Peyer's patch (tissue), 4 donors: ENCODE measurements around the gene CYP11A1. TPM values are rescaled to one million over a fixed set of nuclear protein-coding genes. Genes with fewer than 3 reads are reported as not detected.

Experiments used
- DNase-seq, 3 donors: peaks; one replicate each; pipeline ENCODE4 v3.0.0-alpha.2; 2017 to 2019
- H3K27ac ChIP-seq, 4 donors: fragments of 200-600 bp; sonication (generic); one replicate each; pipeline ENCODE4 v1.5.1; 2016 to 2019
- H3K27me3 ChIP-seq, 2 donors: fragments of 200-600 bp; sonication (generic); one replicate each; pipeline ENCODE4 v1.5.1; 2019
- H3K36me3 ChIP-seq, 3 donors: fragments of 200-600 bp; sonication (generic); one replicate each; pipeline ENCODE4 v1.5.1; 2016 to 2019
- H3K4me1 ChIP-seq, 4 donors: fragments of 200-600 bp; sonication (generic); one replicate each; pipeline ENCODE4 v1.5.1; 2016 to 2019
- H3K4me3 ChIP-seq, 4 donors: fragments of 200-600 bp; sonication (generic); 1 replicate in 3 of 4; 2 replicates in 1 of 4; pipeline ENCODE4 v1.5.1; 2016 to 2019; ENCODE audit warnings: mild to moderate bottlenecking in 1 of 4
- H3K9me3 ChIP-seq, 4 donors: fragments of 200-600 bp; sonication (generic); one replicate each; pipeline ENCODE4 v1.5.1; 2016 to 2019; ENCODE audit warnings: mild to moderate bottlenecking in 1 of 4
- CTCF ChIP-seq, 6 experiments: fragments of 450-650 bp in 4 of 6; fragments of 200-600 bp in 2 of 6; sonication (generic) in 1 of 6; IDR thresholded peaks; one replicate each; pipeline ENCODE4 v1.5.1; 2017 to 2019; ENCODE audit warnings: antibody characterized with exemption in 6 of 6, mild to moderate bottlenecking in 3 of 6, moderate library complexity in 1 of 6
- POLR2A ChIP-seq, 2 donors: fragments of 450-650 bp; IDR thresholded peaks; one replicate each; pipeline ENCODE4 v1.5.1; 2017; ENCODE audit warnings: antibody characterized with exemption in 2 of 2, mild to moderate bottlenecking in 2 of 2, moderate library complexity in 2 of 2
- total RNA-seq, 4 donors: library from RNA; depleted of rRNA; stranded (reverse); fragments of >200 nt; gene quantifications; one replicate each; pipeline ENCODE4 v1.1.0, GENCODE V29; 2016

Gene CYP11A1
- total RNA-seq, 4 donors from 2014 or later = 0.88 to 6.6 (median 3.3) TPM

- Histone ChIP-seq H3K4me1 (peaks cover 0 to 8% (median 2%) of the 10 kb centered on the region in 4 donors), H3K4me3 (no peak overlapping the region), H3K27me3 (no peaks in the 10 kb centered on the region), H3K36me3 (no peaks in the 10 kb centered on the region), H3K27ac (peak overlapping the region in 1 of 4 donors; percentile 87), H3K9me3 (no peaks in the 10 kb centered on the region)
- peak; percentile 78 to 96 (median 95) for DNase-seq
- TF ChIP-seq POLR2A (IDR thresholded peaks at IDR 0.05) (no peak), CTCF (IDR thresholded peaks at IDR 0.05) (peak; percentile 68 to 90 (median 84))
These were observed 7.9 kb upstream of the CYP11A1 start for GRCh38 chr15:74375303-74375693.

DNA sequence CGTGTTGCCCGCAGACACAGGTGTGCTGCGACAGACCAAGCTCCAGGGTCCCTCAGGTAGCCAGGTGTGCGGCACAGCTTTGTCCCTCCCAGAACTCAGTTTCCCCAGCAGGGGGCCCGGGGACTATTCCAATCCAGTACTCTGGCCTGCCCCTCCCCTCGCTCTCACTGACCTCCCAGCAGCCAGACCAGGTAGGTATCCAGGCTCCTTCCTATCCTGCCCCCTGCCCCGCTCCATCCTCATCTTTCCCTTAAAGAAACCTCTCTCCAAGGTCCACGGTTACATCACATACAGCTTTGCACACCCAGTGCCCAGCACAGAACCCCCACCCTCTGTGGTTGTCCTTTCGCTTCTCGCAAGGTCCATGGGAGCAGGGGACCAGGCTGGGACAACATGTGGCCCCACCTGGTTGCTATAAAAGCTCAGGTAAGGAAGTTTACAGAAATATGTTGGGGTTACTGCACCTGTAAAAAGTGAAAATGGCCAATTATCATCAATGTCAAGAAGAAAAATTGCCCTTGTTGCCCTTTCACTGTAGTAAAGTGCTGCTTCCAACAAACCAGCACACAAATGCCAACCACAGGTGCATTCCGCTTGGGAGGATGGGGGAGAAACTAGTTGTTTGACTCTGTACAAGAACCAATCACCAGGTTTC is 7.3 kb upstream of the CYP11A1 start:
- no peaks in the 10 kb centered on the region for H3K27me3 ChIP-seq
- TF ChIP-seq POLR2A (IDR thresholded peaks at IDR 0.05) (no peak), CTCF (IDR thresholded peaks at IDR 0.05) (no peak)
- H3K4me3 ChIP-seq = peak overlapping the region; percentile 53 to 75 (median 58)
- H3K36me3 ChIP-seq = no peaks in the 10 kb centered on the region
- no peak for DNase-seq
- H3K27ac ChIP-seq = peak overlapping the region in 1 of 4 donors; percentile 87
- H3K4me1 ChIP-seq = peaks cover 0 to 8% (median 2%) of the 10 kb centered on the region in 4 donors
- H3K9me3 ChIP-seq = no peaks in the 10 kb centered on the region

DNA sequence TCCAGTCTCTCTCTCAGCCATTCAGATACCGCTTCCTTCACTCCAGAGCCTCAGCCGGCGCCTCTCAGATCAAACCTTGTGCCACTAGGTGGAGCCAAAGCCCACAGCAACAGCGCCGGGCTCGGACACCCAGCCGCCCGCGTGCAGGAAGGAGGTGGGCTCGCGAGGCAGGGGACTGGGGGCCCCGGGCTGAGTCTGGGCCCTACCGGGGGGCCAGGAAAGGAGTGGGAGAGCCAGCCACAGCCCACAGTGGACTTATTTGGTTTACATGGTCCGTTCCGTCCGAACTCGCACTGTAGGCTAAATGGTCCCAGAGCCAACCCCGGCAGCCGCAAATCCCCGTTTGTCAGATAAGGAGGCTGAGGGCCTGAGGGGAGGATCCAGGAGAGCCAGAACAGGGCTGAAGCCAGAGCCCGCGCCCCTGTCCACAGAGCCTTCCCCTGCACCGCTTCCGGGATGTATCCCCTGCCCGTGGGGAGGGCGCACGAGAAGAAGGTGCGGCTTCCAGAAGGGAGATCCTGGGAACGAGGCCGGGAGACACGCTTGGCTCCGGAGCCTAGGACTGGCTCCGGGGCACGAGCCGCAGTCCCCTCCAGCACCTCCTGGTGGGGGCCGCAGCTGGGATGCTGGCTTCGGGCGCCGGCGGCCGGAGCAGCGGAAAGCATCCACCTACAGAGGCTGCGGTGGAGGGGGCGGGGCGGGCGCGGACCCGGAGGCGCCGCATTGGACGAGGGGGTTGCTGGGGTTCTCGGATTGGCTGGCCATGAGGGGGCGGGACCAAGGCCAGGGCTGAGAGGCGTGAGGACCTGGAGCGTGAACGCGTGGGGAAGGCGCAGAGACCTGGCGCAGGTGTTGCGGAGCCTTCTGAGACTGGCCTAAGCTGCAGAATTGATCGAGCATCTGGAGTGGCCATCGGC is 6.5 kb upstream of the CYP11A1 start:
- no peaks in the 10 kb centered on the region for H3K27me3 ChIP-seq
- H3K36me3 ChIP-seq = no peaks in the 10 kb centered on the region
- peak overlapping the region; percentile 53 to 75 (median 58) for H3K4me3 ChIP-seq
- H3K4me1 ChIP-seq = peaks cover 0 to 8% (median 2%) of the 10 kb centered on the region in 4 donors
- peak; percentile 79 to 90 (median 86) for TF ChIP-seq CTCF (IDR thresholded peaks at IDR 0.05)
- TF ChIP-seq POLR2A (IDR thresholded peaks at IDR 0.05) = no peak
- DNase-seq = peak; percentile 97 to 98 (median 97)
- no peaks in the 10 kb centered on the region for H3K9me3 ChIP-seq
- H3K27ac ChIP-seq = peak overlapping the region; percentile 24 to 87 (median 54)

DNA sequence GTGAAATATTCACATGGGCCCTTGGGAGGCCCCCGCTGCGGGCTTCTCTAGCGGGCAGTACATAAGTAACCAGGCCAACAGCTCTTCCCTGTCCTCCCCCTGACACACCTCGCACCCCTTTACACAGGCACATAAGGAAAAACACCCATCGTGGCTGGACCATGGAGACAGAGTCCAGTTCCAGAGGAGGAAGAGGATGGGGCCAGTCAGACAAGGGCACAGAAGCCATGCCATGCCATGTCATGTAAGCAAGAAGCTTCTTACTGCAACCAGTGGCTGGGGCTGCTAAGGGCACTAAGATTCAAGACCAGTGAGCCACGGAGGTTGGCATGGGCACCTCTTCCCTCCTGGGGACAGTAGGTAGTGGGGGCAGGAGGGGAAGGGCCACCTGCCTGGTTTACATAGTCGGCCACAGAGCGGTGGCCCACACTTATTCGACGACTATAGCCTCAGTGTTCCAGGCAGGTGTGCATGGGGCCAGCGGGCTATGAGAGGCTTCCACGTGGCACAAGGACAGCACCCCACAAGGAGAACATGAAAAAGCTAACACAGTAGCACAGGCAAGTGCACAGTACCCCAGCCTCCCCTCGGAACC is 5.7 kb upstream of the CYP11A1 start:
- no peaks in the 10 kb centered on the region for H3K36me3 ChIP-seq
- H3K4me1 ChIP-seq = peaks cover 0 to 8% (median 2%) of the 10 kb centered on the region in 4 donors
- no peaks in the 10 kb centered on the region for H3K27me3 ChIP-seq
- DNase-seq = no peak
- no peaks in the 10 kb centered on the region for H3K9me3 ChIP-seq
- H3K4me3 ChIP-seq = peak overlapping the region in 1 of 4 donors; percentile 75
- peak overlapping the region in 1 of 4 donors; percentile 87 for H3K27ac ChIP-seq
- TF ChIP-seq POLR2A (IDR thresholded peaks at IDR 0.05) (no peak), CTCF (IDR thresholded peaks at IDR 0.05) (no peak)

GRCh38 chr15:74370471-74370870 is 3.0 kb upstream of the CYP11A1 start:
- Histone ChIP-seq H3K27me3 (no peaks in the 10 kb centered on the region), H3K4me3 (no peak overlapping the region), H3K4me1 (peaks cover 0 to 13% (median 3%) of the 10 kb centered on the region in 4 donors), H3K9me3 (no peaks in the 10 kb centered on the region), H3K27ac (no peak overlapping the region), H3K36me3 (no peaks in the 10 kb centered on the region)
- DNase-seq = peak in 1 of 3 donors; percentile 2
- no peak for TF ChIP-seq CTCF (IDR thresholded peaks at IDR 0.05)
- TF ChIP-seq POLR2A (IDR thresholded peaks at IDR 0.05) = no peak
